ENCODE results near the gene ZNF320.
"Not testable (repeated sequence)": the region's sequence is repeated elsewhere in the genome, so short reads cannot be mapped to it uniquely, and the experiment has no call there.

The ZNF320 gene

DNA sequence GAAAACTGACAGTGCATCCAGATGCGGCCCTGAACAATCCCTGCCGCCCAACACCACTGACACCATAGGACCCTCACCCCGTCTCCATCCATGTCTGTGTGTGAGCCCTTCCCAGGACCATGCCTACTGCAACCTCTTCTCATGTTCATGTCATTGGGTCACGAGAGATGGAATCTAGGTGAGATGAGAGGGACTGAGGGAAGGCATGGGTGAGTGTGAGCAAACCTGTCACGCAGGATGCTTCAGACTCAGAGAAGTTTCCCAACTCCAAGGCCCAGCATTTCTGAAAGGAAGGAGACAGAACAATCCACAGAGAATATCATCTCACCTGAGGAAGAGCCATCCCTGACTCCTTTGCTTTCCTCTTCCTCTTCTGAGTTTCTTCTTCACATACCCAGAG, 20.1 kb upstream of the ZNF320 start:
- no peak for DNase-seq

DNA sequence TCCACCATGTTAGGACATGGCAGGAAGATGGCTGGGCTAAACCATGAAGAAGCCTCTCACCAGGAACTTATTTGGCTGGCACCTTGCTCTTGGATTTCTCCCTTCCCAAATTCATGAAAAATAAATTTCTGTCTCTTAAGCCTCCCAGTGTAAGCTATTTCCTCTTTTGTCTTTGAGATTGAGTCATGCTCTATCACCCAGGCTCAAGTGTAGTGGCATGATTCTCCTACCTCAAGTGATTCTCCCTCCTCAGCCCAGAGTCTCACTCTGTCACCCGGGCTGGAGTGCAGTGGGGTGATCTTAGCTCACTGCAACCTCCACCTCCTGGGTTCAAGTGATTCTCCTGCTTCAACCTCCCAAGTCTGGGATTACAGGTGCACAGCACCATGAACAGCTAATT, 13.2 kb upstream of the ZNF320 start:
- DNase-seq = no peak

DNA sequence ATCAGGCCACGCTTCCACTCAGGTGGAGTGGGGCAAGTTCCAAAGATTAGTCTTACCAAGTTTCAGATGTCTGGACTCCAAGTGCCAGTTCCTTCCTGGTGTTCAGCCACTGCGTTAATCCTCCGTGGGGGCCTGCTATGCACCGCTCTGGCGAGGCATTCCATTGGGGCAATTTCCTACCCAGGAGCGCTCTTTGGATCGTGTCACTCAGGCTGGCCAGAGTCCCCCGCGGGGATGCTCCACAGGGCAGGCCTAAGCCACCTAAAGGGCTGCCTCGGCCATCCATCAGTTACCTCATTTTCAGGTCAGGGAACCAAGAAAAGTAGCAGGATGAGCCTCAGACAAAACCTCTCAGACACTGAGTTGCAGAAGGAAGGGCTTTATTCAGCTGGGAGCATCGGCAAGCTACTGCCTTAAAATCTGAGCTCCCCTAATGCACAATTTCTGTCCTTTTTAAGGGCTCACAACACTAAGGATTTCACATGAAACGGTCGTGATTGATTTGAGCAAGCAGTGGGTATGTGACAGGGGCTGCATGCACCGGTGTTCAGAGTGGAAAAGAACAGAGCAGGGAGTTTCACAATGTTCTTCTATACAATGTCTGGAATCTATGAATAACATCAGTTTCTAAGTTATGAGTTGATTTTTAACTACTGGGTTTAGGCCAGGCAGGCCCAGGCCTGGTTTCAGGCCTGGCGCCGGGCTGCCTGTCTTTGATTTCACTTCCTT, 6.8 kb upstream of the ZNF320 start:
- not testable (repeated sequence) for DNase-seq

DNA sequence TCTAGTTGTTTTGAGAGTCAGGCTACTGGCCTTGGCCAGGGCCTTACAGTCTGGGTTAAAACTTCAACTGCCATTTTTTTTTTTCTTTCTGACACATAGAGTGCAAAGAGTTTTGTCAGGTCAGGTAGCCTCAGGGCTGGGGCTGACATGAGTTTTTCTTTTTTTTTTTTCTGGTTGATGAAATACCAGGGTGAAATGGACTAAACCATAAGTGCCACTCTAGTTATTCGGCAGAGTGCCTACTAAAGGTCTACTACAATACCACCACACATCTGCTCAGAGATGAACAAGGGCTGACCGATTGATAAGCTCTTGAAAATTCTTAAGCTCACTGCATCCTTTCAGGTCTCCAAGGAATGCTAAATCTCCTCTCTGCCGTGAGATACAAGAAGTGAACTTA, 4.4 kb upstream of the ZNF320 start:
- DNase-seq = no peak

DNA sequence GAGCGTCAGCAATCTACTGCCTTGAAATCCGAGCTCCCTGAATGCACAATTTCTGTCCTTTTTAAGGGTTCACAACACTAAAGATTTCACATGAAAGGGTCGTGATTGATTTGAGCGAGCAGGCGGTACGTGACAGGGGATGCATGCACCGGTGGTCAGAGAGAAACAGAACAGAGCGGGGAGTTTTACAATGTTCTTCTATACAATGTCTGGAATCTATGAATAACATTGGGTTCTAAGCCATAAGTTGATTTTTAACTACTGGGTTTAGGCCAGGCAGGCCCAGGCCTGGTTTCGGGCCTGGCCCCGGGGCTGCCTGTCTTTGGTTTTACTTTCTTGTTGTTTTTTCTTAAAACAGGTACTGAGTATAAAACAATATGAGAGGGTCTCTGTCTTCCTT, 1.2 kb upstream of the ZNF320 start:
- not testable (repeated sequence) for DNase-seq

DNA sequence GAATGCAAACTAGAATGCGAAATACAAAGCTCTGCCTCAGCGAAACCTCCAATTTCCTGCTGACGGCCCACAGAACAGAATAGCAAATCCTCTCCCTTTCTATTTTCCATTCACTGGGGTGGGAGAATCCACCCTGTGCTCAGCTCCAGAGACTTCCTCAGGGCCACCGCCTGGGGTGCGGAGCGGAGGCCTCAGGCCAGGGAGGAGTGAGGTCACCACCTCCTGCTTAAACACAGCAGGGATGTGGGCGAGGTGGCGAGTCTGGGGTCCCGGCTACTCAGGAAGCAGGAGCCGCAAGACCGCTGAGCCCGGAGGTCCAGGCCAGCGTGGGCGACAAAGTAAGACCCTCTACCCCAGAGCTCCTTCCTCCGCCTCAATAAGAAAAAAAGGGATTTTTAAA, 666 bp upstream of the ZNF320 start:
- DNase-seq = no peak

DNA sequence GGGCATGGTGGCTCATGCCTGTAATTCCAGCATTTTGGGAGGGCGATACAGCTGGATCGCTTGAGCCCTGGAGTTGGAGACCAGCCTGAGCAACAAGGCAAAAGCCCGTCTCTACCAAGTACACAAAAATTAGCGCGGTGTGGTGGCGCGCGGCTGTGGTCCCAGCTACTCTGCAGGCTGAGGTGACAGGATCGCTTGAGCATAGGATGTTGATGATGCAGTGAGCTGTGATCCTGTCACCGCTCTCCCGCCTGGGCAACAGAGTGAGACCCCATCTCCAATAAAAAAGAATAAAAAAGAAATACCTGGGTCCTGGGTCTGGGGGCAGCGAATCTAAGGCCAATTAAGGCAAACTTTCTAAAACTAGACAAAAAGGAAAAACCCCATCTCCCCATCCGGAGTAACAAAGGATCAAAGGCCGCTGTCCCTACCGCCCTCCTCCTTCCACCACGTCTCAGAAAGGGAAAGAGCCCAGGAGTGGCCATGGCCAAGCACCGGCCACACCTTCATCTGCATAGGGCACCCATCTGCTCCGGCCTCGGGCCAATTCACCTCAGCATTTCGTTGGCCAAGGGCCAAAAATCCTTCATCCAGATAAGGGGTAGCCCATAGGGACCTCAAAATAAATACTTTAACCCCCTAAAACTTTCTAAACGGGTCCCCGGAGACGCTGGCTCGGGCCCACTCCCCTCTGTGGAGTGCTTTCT, 851 bp downstream of the ZNF320 start:
- DNase-seq = no peak

DNA sequence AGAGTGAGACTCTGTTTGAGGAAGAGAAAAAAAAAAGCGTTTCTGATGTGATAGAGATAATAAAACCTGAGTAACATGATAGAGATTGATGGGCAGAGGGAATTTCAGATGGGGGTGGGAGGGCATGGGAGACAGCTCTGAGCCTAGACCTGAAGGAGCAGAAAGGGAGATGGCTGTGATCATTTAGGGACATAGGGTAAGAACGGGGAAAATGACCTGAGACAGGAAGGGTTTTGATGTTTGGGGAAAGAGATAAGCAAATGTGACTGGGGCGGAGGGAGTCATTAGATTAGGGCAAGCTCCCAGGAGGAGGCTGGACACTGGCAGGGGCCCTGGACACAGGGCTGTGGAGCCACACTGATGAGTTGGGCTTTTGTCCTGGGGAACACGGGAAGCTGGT, 6.1 kb downstream of the ZNF320 start:
- DNase-seq = no peak

DNA sequence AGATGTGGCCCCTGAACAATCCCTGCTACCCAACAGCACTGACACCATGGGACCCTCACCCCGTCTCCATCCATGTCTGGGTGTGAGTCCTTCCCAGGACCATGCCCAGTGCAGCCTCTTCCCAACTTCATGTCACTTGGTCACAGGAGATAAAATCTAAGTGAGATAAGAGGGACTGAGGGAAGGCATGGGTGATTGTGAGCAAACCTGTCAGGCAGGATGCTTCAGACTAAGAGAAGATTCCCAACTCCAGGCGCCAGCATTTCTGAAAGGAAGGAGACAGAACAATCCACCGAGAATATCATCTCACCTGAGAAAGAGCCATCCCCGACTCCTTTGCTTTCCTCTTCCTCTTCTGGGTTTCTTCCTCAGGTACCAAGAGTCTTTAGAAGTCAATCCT, 7.5 kb downstream of the ZNF320 start:
- no peak for DNase-seq

DNA sequence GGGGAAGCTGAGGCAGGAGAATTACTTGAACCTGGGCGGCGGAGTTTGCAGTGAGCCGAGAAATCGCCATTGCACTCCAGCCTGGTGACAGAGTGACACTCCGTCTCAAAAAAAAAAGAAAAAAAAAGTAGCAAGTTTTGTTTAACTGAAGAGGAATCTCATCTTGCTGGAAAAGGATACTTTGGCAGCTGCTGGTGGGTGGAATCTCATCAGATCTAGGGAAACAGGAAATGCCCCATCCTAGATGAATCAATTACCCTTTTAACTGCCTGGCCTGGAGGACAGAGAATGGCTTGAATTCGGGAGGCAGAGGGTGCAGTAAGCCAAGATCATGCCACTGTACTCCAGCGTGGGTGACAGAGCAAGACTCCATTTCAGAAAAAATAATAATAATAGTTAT, 8.4 kb downstream of the ZNF320 start:
- DNase-seq = no peak

DNA sequence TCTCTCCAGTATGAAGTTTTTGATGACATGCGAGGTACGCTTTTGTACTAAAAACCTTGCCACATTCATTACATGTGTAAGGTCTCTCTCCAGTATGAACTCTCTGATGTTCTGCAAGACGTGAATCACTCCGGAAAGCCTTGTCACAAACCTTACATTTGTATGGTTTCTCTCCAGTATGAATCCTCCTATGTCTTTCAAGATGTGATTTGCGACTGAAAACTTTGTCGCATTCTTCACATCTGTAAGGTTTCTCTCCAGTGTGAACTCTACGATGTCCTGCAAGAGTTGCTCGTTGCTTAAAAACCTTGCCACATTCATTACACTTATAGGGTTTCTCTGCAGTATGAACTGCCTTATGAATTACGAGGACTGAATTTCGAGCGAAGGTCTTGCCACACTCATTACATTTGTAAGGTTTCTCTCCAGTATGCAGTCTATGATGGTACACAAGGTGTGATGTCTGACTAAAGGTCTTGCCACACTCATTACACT, 16.5 kb downstream of the ZNF320 start:
- DNase-seq = no peak

DNA sequence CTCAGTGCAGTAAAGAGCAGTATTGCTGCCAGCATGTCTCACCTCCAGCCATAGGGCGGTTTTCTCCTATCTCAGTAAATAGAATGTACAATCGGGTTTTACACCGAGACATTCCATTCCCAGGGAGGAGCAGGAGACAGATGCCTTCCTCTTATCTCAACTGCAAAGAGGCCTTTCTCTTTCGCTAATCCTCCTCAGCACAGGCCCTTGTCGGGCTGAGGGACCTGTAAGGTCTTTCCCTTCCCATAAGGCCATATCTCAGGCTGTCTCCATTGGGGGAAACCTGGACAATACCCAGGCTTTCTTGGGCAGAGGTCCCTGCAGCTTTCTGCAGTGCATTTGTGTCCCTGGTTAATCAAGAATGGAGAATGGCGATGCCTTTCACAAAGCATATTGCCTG, 24.4 kb downstream of the ZNF320 start:
- DNase-seq = not testable (repeated sequence)

DNA sequence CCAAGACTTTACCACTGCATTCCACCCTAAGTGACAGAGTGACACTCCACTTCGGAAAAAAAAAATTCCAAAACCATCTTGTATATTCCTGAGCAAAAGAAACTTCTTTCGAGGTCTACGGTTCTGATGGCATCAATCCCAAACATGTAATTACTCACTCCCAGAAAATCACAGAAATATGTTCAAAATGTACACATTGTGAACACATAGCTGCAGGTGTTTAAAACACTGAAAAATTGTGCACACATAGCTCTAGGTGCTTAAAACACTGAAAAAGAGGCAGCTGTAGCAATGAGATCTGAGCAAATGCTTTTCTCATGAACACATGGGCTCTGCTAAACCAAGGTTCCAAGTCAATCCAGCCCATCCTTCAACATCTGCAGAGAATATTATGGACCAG, 26.0 kb downstream of the ZNF320 start:
- DNase-seq = no peak

DNA sequence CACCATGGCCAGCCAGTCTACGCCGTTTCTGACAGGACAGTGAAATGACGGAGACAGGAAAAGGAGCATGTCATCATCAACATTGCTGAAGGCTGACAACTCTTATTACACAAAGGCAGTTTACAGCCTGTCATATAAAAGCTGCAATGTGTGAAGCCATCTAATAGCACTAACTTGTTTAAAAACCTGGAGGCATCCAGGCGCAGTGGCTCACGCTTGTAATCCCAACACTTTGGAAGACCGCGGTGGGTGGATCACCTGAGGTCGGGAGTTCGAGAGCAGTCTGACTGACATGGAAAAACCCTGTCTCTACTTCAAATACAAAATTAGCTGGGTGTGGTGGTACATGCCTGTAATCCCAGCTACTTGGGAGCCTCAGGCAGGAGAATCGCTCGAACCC, 29.4 kb downstream of the ZNF320 start:
- not testable (repeated sequence) for DNase-seq

DNA sequence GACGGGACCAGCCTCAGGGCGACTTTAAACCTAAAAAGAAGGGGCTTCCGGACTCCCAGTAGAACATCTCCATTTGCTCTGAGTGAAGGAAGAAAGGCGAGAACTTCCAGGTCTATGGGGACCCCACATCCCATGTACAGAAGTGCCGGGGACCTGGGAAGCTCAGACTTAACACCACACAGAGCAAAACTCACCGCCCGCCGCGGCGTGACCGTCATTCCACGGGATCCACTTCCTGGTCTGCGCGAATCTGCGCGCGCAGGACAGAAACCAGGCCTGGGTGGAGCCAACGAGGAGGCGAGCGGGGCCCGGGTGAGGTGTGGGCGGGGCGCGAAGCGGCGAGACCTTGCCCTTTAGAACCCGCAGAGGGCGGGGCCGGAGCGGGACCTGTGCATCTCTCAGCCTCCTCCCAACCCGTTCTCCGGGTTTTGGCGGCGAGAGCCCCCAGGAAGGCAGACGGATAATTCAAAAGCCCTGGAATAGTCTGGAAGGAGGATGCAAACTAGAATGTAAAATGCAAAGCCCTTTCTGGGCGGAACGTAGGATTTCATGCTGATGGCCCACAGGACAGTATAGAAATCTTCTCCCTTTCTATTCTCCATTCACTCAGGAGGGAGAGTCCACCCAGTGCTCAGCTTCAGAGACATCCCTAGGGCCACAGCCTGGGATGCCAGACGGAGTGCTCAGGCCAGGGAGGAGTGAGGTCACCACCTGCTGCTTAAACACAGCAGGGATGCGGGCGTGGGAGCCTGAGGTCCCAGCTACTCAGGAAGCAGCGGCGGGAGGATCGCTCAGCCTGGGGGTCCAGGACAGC, 39.9 kb downstream of the ZNF320 start, which contains the start of gene ZNF468:
ZNF468 (minus strand) TSS at position 242 of the 814 bp plus-strand sequence. CDS start 3,347 bp downstream, outside the sequence.
- peak; percentile 76 for DNase-seq

DNA sequence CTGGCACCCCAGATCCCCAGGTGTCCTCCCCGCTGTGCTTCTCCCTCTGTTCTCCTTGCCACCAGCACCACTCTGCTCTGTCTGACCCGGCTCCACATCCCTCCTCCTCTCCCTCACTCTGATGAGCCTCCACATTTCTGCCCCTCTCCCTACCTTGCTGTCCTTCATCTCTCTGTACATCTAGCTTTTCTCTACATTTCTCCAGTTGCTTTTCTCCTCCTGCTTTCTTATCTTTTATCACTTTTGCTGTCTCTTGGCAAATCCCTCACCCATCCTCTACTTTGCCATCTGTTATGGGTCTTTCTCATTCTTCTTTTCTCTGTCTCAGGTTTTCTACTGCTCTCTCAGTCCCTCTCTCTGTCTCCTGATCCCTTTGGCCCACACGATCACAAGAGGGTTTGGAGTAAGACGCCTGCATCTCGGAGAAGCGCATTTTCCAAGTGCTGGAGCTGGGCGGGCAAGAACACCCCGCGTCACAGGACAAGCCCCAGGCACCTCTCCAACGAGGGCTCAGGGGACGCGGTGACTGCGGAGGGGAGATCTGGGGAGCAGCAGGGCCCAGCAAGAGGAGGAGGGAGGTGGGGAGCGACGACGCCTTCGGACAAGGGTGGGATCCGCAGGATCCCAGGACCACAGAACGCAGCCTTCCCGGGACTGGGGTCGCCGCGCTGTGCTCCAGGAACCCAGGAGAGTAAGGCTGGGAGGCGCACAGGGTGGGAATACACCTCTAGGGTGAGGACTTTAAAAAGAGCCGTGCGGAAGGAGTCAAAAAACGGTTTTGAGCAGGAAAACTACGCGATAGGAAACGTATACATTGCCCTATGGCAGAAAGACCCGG, 40.7 kb downstream of the ZNF320 start:
- not testable (repeated sequence) for DNase-seq
